Hypothalamus (tissue), 51 donors: ENCODE results near the gene DRD2.
A peak's percentile ranks its signal among the peaks of the same experiment; 100 is the strongest.

Experiments
- DNase-seq, 51 donors: peaks; one replicate each; lab custom pipeline; 2025; lab: John Stamatoyannopoulos, UW

Gene DRD2

GRCh38 chr11:113377681-113378412 lies 97.4 kb downstream of the DRD2 start:
- no peak for DNase-seq

GRCh38 chr11:113376156-113376555 lies 99.0 kb downstream of the DRD2 start:
- DNase-seq: peak in 1 of 51 donors; percentile 10

- no peak for DNase-seq
Measured at GRCh38 chr11:113375402-113375801, 99.8 kb downstream of the DRD2 start.

GRCh38 chr11:113373981-113374560 lies 101.1 kb downstream of the DRD2 start:
- DNase-seq: no peak

DNA sequence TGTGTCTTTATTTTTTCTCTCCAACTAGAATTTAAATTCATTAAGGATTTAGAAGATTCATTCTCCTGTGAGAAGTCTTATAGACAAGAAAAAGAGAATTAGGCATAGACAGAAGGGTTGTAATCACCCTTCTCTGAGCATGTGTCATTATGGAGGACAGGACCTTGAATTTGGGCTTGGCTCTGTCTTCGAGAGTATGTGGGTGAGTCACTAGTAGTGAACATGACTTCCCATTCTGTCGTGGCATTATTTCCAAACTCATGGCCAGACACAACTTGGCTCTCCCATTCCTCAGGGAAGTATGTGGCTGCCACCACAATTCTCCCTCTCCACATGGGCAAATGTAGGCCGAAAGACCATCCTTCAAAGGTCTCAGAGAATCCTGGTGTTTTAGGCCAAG lies 101.9 kb downstream of the DRD2 start:
- no peak for DNase-seq

DNA sequence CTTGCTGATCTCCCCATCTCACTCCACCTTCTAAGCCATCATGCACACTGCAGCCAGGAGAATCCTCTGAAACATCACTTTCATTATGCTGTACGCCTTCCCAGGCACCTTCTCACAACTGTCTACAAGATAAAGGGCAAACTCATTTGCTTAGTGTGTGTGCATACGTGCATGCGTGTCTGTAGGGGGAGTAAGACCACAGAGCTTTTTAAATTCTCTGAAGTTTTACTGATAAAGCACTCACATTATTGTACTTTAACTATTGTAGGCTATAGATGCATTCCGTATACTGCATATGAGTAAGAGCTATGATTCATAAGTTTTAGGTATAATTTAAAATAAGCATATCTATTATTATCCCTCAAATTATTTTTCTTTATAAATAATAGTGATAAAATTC lies 102.9 kb downstream of the DRD2 start:
- no peak for DNase-seq

GRCh38 chr11:113370634-113371033 lies 104.6 kb downstream of the DRD2 start:
- DNase-seq: peak in 9 of 51 donors; percentile 5 to 14 (median 9)

- no peak for DNase-seq
Measured at GRCh38 chr11:113369411-113369810, 105.8 kb downstream of the DRD2 start.

DNA sequence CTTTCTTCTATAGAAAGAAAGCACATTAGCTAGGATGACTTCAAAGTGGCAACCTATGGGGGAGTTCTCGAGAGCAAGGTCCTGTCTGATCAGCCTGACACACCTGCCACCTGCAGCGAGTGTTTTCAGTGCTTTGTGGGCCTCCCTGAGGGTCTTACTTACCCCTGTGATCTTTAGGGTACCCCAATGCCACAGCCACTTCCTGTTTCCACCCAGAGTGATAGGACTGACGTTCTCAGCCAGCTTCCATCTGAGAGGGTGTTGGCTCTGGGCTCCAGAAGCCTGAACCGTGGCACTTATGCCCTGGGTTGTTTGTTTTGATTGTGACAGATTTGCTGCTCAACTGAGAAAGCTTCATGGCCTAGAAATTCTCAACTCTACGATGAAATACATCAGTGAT lies 109.3 kb downstream of the DRD2 start:
- no peak for DNase-seq

DNA sequence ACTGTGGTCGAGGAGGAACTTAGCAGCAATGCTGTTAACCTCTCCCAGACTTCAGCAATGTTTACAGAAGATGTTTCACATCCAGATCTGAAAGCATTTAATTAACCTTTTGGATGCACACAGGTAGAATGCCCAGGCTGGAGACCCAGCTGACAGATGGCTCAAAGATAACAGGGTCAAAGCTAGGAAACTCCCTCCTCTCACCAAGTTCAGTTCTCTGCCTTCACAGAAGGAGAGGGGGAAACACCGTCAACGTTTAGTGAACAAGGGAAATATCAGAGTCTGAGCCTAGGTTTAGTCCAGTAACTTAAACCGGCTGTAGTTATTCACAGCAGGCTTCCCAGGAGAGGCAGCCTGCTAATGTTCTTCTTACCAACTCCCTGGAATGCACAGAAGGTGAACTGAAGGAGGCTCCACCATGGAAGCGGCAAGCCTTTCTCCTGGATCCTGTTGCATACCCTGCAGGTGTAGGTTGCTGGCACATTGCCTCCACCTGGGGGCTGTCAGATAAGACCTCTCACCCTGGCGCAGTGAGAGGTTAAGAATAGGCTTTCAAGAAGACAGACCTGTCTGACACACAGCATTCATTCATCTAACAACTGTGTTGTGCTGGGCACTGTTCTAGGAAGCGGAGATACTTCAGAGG lies 111.1 kb downstream of the DRD2 start:
- no peak for DNase-seq

DNA sequence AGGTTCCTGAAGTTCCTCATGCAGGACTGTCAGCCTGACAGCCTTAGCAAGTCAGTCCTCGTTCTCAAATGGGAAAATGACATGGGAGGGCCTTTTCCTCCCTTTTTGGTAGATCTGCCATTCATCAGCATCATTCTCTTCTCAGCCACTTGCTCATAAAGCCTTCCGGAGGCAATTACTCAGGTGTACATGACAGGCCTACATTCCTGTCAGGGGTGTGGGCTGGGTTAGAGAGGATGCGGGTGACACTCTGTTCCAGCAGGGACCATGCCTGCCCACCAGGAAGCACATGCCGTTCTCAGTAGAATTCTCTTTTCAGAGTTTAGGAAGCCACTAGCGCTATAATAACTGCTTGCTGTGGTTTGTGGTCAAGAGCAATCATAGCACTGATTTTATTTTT lies 111.8 kb downstream of the DRD2 start:
- no peak for DNase-seq
